ENCODE measurements around the gene KCNH4. TPM values are rescaled to one million over a fixed set of nuclear protein-coding genes. Genes with fewer than 3 reads are reported as not detected.

Gene KCNH4
- total RNA-seq, 4 donors from 2014 or later = 0.30 TPM; not detected in 3

GRCh38 chr17:42165751-42166150, 15.2 kb downstream of the KCNH4 start:
- no peaks in the 10 kb centered on the region for H3K4me1 ChIP-seq
- H3K4me3 ChIP-seq = no peak overlapping the region
- H3K9me3 ChIP-seq = no peaks in the 10 kb centered on the region
- DNase-seq (ENCODE audit: low spot score in 2 of 2) = no peak
- 72 to 75% methylated on average over 6 of the region's 6 CpGs for WGBS, 2 donors
- no peak overlapping the region for H3K27ac ChIP-seq
- no peaks in the 10 kb centered on the region for H3K27me3 ChIP-seq
- TF ChIP-seq CTCF (IDR thresholded peaks at IDR 0.05) (no peak), POLR2A (IDR thresholded peaks at IDR 0.05) (no peak), EP300 (IDR thresholded peaks at IDR 0.05) (no peak)
- H3K36me3 ChIP-seq = no peaks in the 10 kb centered on the region

- 36 to 48% methylated on average over 22 of the region's 22 CpGs for WGBS, 2 donors
- no peak overlapping the region for H3K4me3 ChIP-seq
- no peaks in the 10 kb centered on the region for H3K9me3 ChIP-seq
- H3K27ac ChIP-seq = no peak overlapping the region
- TF ChIP-seq POLR2A (IDR thresholded peaks at IDR 0.05) (no peak), EP300 (IDR thresholded peaks at IDR 0.05) (no peak), CTCF (IDR thresholded peaks at IDR 0.05) (no peak)
- no peaks in the 10 kb centered on the region for H3K36me3 ChIP-seq
- H3K27me3 ChIP-seq = no peaks in the 10 kb centered on the region
- DNase-seq (ENCODE audit: low spot score in 2 of 2) = no peak
- H3K4me1 ChIP-seq = no peaks in the 10 kb centered on the region
These were observed 17.1 kb downstream of the KCNH4 start for GRCh38 chr17:42163696-42164407.

GRCh38 chr17:42163113-42163512, 17.8 kb downstream of the KCNH4 start:
- Histone ChIP-seq H3K27ac (no peak overlapping the region), H3K36me3 (no peaks in the 10 kb centered on the region), H3K4me1 (no peaks in the 10 kb centered on the region), H3K4me3 (no peak overlapping the region), H3K27me3 (no peaks in the 10 kb centered on the region), H3K9me3 (no peaks in the 10 kb centered on the region)
- no peak for TF ChIP-seq EP300 (IDR thresholded peaks at IDR 0.05)
- no peak for TF ChIP-seq CTCF (IDR thresholded peaks at IDR 0.05)
- no peak for TF ChIP-seq POLR2A (IDR thresholded peaks at IDR 0.05)
- no peak for DNase-seq (ENCODE audit: low spot score in 2 of 2)
- WGBS, 2 donors = 49 to 52% methylated on average over 8 of the region's 8 CpGs

GRCh38 chr17:42160531-42160910, 20.4 kb downstream of the KCNH4 start:
- Histone ChIP-seq H3K4me1 (peaks cover 0 to 2% (median 0%) of the 10 kb centered on the region in 4 donors), H3K27me3 (no peaks in the 10 kb centered on the region), H3K27ac (no peak overlapping the region), H3K9me3 (peaks cover 0 to 6% (median 0%) of the 10 kb centered on the region in 4 donors), H3K36me3 (no peaks in the 10 kb centered on the region), H3K4me3 (no peak overlapping the region)
- whole genome bisulfite sequencing, 2 donors = 93% methylated on average over 7 of the region's 7 CpGs
- no peak for DNase-seq (ENCODE audit: low spot score in 2 of 2)
- TF ChIP-seq POLR2A (IDR thresholded peaks at IDR 0.05) = no peak
- TF ChIP-seq CTCF (IDR thresholded peaks at IDR 0.05) = no peak

GRCh38 chr17:42159796-42160530, 21.0 kb downstream of the KCNH4 start:
- H3K9me3 ChIP-seq = peaks cover 0 to 8% (median 0%) of the 10 kb centered on the region in 4 donors
- H3K4me3 ChIP-seq = no peak overlapping the region
- WGBS, 2 donors = 73% methylated on average over 14 of the region's 14 CpGs
- H3K27me3 ChIP-seq = no peaks in the 10 kb centered on the region
- no peak overlapping the region for H3K27ac ChIP-seq
- H3K36me3 ChIP-seq = no peaks in the 10 kb centered on the region
- peaks cover 0 to 6% (median 0%) of the 10 kb centered on the region in 4 donors for H3K4me1 ChIP-seq
- DNase-seq (ENCODE audit: low spot score in 2 of 2) = no peak
- TF ChIP-seq POLR2A (IDR thresholded peaks at IDR 0.05) = no peak

Measured in tibial nerve (tissue), 4 donors.